Measurements from ENCODE around the gene SERPINE1. TPM values are rescaled to one million over a fixed set of nuclear protein-coding genes. Genes with fewer than 3 reads are reported as not detected.

Gene SERPINE1
- under 1 TPM; 0.05 to 0.07 TPM for total RNA-seq

DNA sequence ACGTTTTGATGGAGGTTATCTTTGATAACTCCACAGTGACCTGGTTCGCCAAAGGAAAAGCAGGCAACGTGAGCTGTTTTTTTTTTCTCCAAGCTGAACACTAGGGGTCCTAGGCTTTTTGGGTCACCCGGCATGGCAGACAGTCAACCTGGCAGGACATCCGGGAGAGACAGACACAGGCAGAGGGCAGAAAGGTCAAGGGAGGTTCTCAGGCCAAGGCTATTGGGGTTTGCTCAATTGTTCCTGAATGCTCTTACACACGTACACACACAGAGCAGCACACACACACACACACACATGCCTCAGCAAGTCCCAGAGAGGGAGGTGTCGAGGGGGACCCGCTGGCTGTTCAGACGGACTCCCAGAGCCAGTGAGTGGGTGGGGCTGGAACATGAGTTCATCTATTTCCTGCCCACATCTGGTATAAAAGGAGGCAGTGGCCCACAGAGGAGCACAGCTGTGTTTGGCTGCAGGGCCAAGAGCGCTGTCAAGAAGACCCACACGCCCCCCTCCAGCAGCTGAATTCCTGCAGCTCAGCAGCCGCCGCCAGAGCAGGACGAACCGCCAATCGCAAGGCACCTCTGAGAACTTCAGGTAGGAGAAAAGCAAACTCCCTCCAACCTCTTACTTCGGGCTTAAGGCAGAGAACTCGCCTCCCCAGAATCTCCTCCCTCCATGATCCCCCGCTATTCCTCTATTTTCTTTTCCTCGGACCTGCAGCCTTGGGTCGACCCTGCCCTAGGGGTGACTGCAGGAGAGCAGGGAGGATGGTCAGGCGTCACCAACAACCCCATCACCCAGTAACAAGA, at the start of gene SERPINE1:
Gene SERPINE1, plus strand, starts transcription at position 454 of the 809 bp plus-strand sequence. CDS start 1,290 bp downstream, outside the sequence.
- Mint-ChIP-seq H3K9me3 (ENCODE audit: low read depth) (no peaks in the 10 kb centered on the region), H3K4me1 (peaks cover 32% of the 10 kb centered on the region), H3K36me3 (ENCODE audit: low read depth) (no peaks in the 10 kb centered on the region), H3K4me3 (no peak within 1 kb of the TSS), H3K27me3 (peaks cover 51% of the 10 kb centered on the region), H3K27ac (no peak within 1 kb of the TSS)
- ChIA-PET CTCF (interaction anchor here (0.7 to 1.6 kb wide), 6 partner anchors 11 to 65 kb away, joined by 3 to 4 read pairs (median 3); no protein-coding TSS in a partner anchor), POLR2A (no interaction called here)
- peak; percentile 60 for DNase-seq
- ATAC-seq = peak; percentile 72
- intact Hi-C loops (cut with DNase I, micrococcal nuclease) = no loop called here

DNA sequence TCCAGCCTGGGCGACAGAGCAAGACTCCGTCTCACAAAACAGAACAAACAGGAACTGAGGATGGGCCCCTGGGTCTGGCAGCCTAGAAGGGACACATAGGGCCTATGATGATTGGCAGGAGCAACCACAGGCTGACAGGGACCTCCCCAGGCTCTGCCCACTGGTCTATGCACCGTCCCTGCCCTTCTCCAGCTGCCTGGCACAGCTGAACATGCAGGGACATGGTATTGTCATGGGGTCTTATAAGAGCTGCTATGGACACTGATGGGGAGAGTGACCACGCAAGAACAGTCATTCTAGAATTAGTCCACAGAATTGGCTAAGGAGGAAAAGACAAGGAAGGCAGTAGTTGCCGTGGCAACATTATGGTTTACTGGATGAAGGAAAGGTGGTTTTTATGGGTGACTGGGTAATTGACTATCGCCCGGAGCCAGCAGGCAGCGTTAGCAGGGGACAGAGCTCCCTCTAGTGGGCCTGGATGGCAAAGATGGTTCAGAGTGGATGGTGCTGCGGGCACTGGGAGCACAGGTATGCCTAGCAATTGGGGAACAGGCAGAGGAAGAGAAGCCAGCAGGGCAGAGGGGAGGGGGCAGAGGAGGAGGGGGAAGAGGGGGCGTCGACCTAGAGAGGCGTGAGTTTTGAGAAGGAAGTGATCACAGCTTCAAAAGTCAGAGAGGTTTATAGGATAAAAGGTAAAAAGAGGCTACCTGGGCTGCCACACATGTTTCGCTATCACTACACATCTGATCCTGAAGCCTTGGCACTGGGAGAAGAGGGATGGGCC, 49.4 kb upstream of the SERPINE1 start:
- H3K27ac Mint-ChIP-seq = no peak overlapping the region
- ChIA-PET CTCF (interaction anchor here (0.5 to 2.5 kb wide), 18 partner anchors 8 to 1169 kb away, joined by 3 to 10 read pairs (median 3); partner anchors contain the start of genes ACHE, POP7, SERPINE1 and TRIM56), POLR2A (interaction anchor here (0.9 kb wide), 1 partner anchor 245 kb away, joined by 3 read pairs; no protein-coding TSS in a partner anchor)
- peak; percentile 91 for DNase-seq
- H3K4me3 Mint-ChIP-seq = no peak overlapping the region
- ATAC-seq = peak; percentile 99
- peaks cover 3% of the 10 kb centered on the region for H3K27me3 Mint-ChIP-seq
- no peaks in the 10 kb centered on the region for H3K36me3 Mint-ChIP-seq (ENCODE audit: low read depth)
- intact Hi-C loops (cut with DNase I, micrococcal nuclease) = loop anchor here (1.0 to 2.0 kb wide), 3 partner anchors 111 to 180 kb away; no protein-coding TSS in a partner anchor
- no peaks in the 10 kb centered on the region for H3K9me3 Mint-ChIP-seq (ENCODE audit: low read depth)
- peaks cover 7% of the 10 kb centered on the region for H3K4me1 Mint-ChIP-seq

DNA sequence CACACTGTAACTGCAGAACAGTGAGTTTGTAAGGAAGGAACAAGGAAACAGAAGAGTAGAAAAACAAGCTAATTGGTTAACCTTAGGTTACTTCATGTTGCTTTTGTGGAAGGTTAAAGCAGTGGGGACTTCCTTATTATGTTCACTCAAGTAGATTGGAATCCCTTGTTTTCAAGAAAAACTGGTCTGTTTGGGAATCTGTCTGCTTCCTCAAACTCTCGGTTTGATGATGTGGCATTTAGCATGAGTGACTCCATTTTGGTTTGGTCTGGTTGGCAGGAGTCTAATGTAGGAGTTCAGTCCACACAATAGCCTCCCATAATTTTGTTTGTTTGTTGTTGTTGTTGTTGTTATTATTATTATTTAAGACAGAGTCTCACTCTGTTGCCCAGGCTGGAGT, 45.5 kb upstream of the SERPINE1 start:
- intact Hi-C loops (cut with DNase I, micrococcal nuclease) = no loop called here
- ChIA-PET POLR2A (no interaction called here), CTCF (interaction anchor here (0.5 to 1.5 kb wide), 5 partner anchors 11 to 380 kb away, joined by 3 read pairs; no protein-coding TSS in a partner anchor)
- no peaks in the 10 kb centered on the region for H3K9me3 Mint-ChIP-seq (ENCODE audit: low read depth)
- peaks cover 15% of the 10 kb centered on the region for H3K4me1 Mint-ChIP-seq
- ATAC-seq = no peak
- no peak for DNase-seq
- no peak overlapping the region for H3K4me3 Mint-ChIP-seq
- peaks cover 6% of the 10 kb centered on the region for H3K36me3 Mint-ChIP-seq (ENCODE audit: low read depth)
- no peaks in the 10 kb centered on the region for H3K27me3 Mint-ChIP-seq
- H3K27ac Mint-ChIP-seq = no peak overlapping the region

DNA sequence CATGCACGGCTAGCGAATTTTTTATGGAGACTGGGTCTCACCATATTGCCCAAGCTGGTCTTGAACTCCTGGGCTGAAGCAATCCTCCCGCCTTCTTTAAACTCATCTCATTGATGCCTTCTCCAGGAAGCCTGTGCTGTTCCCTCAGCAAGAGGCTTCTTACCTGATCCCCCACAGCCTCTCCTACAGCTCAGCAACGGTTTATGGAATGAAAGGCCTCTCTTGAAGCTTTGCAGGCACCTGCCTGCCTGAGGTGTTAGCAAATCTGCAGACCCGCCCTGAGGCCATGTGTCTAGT, 42.1 kb upstream of the SERPINE1 start:
- H3K27ac Mint-ChIP-seq = peak overlapping the region; percentile 98
- POLR2A ChIA-PET = interaction anchor here (1.0 to 1.1 kb wide), 4 partner anchors 19 to 210 kb away, joined by 3 to 9 read pairs (median 4); partner anchors contain the start of genes SRRT and VGF
- intact Hi-C loops (cut with DNase I, micrococcal nuclease) = loop anchor here (1.0 to 5.0 kb wide), 11 partner anchors 26 to 378 kb away; partner anchors contain the start of genes FIS1 (in 2 of the 2), AP1S1 (in 1 of the 2), PLOD3 (in 1 of the 2) and POP7 (in 1 of the 2)
- no peak for ATAC-seq
- CTCF ChIA-PET = interaction anchor here (0.6 to 1.5 kb wide), 11 partner anchors 8 to 405 kb away, joined by 3 to 10 read pairs (median 4); partner anchors contain the start of gene ACHE
- DNase-seq = no peak
- H3K36me3 Mint-ChIP-seq (ENCODE audit: low read depth) = peaks cover 24% of the 10 kb centered on the region
- H3K4me1 Mint-ChIP-seq = peaks cover 25% of the 10 kb centered on the region
- peak overlapping the region; percentile 94 for H3K4me3 Mint-ChIP-seq
- no peaks in the 10 kb centered on the region for H3K9me3 Mint-ChIP-seq (ENCODE audit: low read depth)
- no peaks in the 10 kb centered on the region for H3K27me3 Mint-ChIP-seq

DNA sequence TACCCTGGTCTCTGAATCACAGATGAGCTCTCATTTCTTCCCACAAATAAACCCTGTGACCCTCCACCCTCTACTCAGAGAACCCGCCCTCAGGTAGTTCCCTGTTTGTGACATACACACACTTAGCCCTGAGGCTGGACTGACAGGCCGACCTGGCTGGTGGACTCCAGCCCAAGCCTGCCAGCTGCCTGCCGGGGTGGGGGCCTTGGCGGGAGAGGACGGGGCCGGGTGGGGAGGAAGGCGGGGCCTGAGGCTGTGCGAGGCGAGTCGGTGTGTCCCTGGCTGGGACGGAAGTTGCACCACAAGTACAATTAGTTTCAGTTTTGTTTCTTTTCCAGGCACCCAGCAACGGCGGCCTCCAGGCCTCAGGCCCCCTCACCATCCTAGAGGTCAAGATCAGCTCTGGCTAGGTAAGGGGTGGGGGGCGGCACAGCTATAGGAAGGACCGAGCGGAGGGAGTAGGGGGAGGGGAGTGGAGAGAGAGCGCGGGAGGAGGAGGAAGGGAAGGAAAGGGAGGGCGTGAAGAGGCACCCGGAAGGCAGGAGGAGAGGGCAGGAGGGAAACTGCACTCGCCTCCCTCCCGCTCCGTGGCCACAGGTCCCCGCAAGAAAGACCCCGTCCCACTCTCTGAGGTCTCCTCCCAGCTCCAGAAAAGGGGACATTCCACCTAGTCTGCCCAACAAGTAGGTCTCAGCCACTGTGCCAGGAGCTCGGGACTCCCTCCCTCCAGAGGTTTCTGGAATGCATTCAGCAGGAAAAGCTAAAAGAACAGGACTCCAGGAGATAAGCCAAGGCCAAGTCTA, 41.5 kb upstream of the SERPINE1 start, which contains the start of gene TRIM56:
Gene TRIM56, plus strand, starts transcription at position 320 of the 803 bp plus-strand sequence. CDS start 1,832 bp downstream, outside the sequence.
- DNase-seq (peak; percentile 88), ATAC-seq (peak; percentile 90)
- Mint-ChIP-seq H3K9me3 (ENCODE audit: low read depth) (no peaks in the 10 kb centered on the region), H3K4me1 (peaks cover 26% of the 10 kb centered on the region), H3K27ac (peak within 1 kb of the TSS; percentile 98), H3K27me3 (no peaks in the 10 kb centered on the region), H3K4me3 (peak within 1 kb of the TSS; percentile 94), H3K36me3 (ENCODE audit: low read depth) (peaks cover 24% of the 10 kb centered on the region)
- intact Hi-C loops (cut with DNase I, micrococcal nuclease) = loop anchor here (1.0 to 5.0 kb wide), 11 partner anchors 27 to 378 kb away; partner anchors contain the start of genes FIS1 (in 2 of the 2), AP1S1 (in 1 of the 2), PLOD3 (in 1 of the 2) and POP7 (in 1 of the 2)
- CTCF ChIA-PET = interaction anchor here (0.6 to 1.5 kb wide), 12 partner anchors 8 to 405 kb away, joined by 3 to 10 read pairs (median 4); partner anchors contain the start of gene ACHE
- POLR2A ChIA-PET = interaction anchor here (1.0 to 1.1 kb wide), 4 partner anchors 20 to 210 kb away, joined by 3 to 9 read pairs (median 4); partner anchors contain the start of genes SRRT and VGF

DNA sequence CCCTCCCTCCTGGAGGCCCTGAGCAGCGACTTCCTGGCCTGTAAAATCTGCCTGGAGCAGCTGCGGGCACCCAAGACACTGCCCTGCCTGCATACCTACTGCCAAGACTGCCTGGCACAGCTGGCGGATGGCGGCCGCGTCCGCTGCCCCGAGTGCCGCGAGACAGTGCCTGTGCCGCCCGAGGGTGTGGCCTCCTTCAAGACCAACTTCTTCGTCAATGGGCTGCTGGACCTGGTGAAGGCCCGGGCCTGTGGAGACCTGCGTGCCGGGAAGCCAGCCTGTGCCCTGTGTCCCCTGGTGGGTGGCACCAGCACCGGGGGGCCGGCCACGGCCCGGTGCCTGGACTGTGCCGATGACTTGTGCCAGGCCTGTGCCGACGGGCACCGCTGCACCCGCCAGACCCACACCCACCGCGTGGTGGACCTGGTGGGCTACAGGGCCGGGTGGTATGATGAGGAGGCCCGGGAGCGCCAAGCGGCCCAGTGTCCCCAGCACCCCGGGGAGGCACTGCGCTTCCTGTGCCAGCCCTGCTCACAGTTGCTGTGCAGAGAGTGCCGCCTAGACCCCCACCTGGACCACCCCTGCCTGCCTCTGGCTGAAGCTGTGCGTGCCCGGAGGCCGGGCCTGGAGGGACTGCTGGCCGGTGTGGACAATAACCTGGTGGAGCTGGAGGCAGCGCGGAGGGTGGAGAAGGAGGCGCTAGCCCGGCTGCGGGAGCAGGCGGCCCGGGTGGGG, 39.4 kb upstream of the SERPINE1 start:
- CTCF ChIA-PET = no interaction called here
- Mint-ChIP-seq H3K27ac (no peak overlapping the region), H3K36me3 (ENCODE audit: low read depth) (peaks cover 30% of the 10 kb centered on the region), H3K27me3 (no peaks in the 10 kb centered on the region), H3K4me1 (peaks cover 31% of the 10 kb centered on the region), H3K9me3 (ENCODE audit: low read depth) (no peaks in the 10 kb centered on the region), H3K4me3 (no peak overlapping the region)
- ATAC-seq (no peak), DNase-seq (no peak)
- intact Hi-C loops (cut with DNase I, micrococcal nuclease) = loop anchor here in 1 of 2 experiments (5.0 kb wide), 1 partner anchor 380 kb away; the partner anchor contains the start of gene POP7
- POLR2A ChIA-PET = no interaction called here

DNA sequence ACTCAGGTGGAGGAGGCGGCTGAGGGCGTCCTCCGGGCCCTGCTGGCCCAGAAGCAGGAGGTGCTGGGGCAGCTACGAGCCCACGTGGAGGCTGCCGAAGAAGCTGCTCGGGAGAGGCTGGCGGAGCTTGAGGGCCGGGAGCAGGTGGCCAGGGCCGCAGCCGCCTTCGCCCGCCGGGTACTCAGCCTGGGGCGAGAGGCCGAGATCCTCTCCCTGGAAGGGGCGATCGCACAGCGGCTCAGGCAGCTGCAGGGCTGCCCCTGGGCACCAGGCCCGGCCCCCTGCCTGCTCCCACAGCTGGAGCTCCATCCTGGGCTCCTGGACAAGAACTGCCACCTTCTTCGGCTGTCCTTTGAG, 38.9 kb upstream of the SERPINE1 start:
- DNase-seq (no peak), ATAC-seq (no peak)
- Mint-ChIP-seq H3K4me1 (peaks cover 31% of the 10 kb centered on the region), H3K27ac (no peak overlapping the region), H3K27me3 (no peaks in the 10 kb centered on the region), H3K4me3 (no peak overlapping the region), H3K36me3 (ENCODE audit: low read depth) (peaks cover 30% of the 10 kb centered on the region), H3K9me3 (ENCODE audit: low read depth) (no peaks in the 10 kb centered on the region)
- intact Hi-C loops (cut with DNase I, micrococcal nuclease) = loop anchor here in 1 of 2 experiments (5.0 kb wide), 1 partner anchor 381 kb away; the partner anchor contains the start of gene POP7
- POLR2A ChIA-PET = no interaction called here
- CTCF ChIA-PET = no interaction called here

DNA sequence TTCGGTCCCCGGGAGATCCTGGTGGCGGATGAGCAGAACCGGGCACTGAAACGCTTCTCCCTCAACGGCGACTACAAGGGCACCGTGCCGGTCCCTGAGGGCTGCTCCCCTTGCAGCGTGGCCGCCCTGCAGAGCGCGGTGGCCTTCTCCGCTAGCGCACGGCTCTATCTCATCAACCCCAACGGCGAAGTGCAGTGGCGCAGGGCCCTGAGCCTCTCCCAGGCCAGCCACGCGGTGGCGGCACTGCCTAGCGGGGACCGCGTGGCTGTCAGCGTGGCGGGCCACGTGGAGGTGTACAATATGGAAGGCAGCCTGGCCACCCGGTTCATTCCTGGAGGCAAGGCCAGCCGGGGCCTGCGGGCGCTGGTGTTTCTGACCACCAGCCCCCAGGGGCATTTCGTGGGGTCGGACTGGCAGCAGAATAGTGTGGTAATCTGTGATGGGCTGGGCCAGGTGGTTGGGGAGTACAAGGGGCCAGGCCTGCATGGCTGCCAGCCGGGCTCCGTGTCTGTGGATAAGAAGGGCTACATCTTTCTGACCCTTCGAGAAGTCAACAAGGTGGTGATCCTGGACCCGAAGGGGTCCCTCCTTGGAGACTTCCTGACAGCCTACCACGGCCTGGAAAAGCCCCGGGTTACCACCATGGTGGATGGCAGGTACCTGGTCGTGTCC, 37.9 kb upstream of the SERPINE1 start:
- Mint-ChIP-seq H3K27me3 (no peaks in the 10 kb centered on the region), H3K4me3 (no peak overlapping the region), H3K9me3 (ENCODE audit: low read depth) (no peaks in the 10 kb centered on the region), H3K27ac (no peak overlapping the region), H3K36me3 (ENCODE audit: low read depth) (peaks cover 30% of the 10 kb centered on the region), H3K4me1 (peaks cover 31% of the 10 kb centered on the region)
- intact Hi-C loops (cut with DNase I, micrococcal nuclease) = loop anchor here in 1 of 2 experiments (5.0 kb wide), 1 partner anchor 382 kb away; the partner anchor contains the start of gene POP7
- ATAC-seq (no peak), DNase-seq (no peak)
- ChIA-PET CTCF (no interaction called here), POLR2A (no interaction called here)

DNA sequence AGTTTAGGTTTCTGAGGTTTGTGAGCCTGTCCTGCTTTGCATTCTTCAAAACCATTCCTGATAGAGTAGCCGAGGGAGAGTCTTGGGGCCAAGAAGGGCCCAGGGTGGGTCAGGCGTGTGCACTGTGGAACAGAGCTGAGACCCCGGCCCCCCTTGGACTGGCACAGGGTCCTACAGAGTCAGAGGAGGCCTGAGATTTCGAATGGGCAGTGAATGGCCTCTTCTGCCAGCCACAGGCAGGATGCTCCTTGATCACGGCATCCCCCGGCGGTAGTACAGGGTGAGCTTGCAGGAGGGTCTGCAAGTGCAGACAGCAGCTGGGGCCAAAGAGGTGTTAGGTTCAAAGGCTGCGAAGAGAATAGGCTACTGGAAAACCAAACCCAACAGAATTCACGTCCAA, 37.0 kb upstream of the SERPINE1 start:
- Mint-ChIP-seq H3K4me1 (peaks cover 25% of the 10 kb centered on the region), H3K27me3 (no peaks in the 10 kb centered on the region), H3K27ac (no peak overlapping the region), H3K4me3 (no peak overlapping the region), H3K36me3 (ENCODE audit: low read depth) (peaks cover 30% of the 10 kb centered on the region), H3K9me3 (ENCODE audit: low read depth) (no peaks in the 10 kb centered on the region)
- CTCF ChIA-PET = interaction anchor here (0.5 to 0.9 kb wide), 4 partner anchors 10 to 76 kb away, joined by 3 to 4 read pairs (median 3); no protein-coding TSS in a partner anchor
- intact Hi-C loops (cut with DNase I, micrococcal nuclease) = loop anchor here in 1 of 2 experiments (5.0 kb wide), 1 partner anchor 383 kb away; the partner anchor contains the start of gene POP7
- DNase-seq (no peak), ATAC-seq (no peak)
- POLR2A ChIA-PET = no interaction called here

All from activated CD4-positive, alpha-beta T cell treated with anti-CD3 and anti-CD28 coated beads for 36 hours (primary cell).